GM19240 (cell line): ENCODE measurements around the gene S100A13.
"Not testable (repeated sequence)": the region's sequence is repeated elsewhere in the genome, so short reads cannot be mapped to it uniquely, and the experiment has no call there.

ENCODE experiments used
- DNase-seq: peaks from one replicate; pipeline ENCODE4 v3.0.0; 2011; ENCODE audit warnings: low spot score; ENCODE audit not compliant: insufficient read length

S100A13 gene

DNA sequence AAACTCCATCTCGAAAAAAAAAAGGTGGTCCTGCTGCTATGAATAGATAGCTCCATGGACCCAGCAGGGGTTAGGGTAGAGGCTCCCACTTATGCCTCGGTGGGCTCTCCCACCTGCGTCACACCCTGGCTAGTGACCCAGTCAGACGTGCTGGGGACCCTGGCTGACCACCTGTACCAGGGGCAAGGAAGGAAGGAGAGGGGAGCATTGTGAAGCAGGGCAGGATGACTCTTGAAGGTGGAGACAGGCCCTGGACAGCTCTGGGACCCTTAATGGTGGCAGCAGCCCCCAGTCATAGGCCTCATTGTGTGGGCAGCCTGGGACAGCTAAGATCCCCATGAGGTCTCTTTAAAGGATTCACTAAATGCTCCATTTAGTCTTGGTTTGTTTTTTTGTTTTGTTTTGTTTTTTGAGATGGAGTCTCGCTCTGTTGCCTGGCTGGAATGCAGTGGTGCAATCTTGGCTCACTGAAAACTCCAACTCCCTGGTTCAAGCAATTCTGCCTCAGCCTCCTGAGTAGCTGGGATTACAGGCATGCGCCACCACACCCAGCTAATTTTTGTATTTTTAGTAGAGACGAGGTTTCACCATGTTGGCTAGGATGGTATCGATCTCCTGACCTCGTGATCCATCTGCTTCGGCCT, 20.8 kb upstream of the S100A13 start:
- no peak for DNase-seq

DNA sequence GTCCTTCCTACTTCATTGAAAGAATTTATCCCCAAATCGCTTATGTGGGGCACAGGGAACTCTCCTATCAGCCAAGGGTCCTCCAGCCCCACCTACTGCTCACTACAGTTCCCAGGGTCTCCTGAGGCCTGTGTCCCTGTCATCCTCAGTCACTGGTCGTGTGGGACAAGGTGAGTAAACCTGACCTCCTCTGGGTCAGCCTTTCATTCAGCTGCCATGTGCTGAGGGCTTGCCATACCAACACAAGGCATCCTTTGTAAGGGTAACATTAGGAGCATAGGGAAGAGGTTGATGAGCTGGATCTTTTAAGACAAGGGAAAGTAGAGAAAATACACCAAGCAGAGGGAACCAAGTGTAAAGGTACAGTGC, 20.0 kb upstream of the S100A13 start:
- DNase-seq, result no peak

DNA sequence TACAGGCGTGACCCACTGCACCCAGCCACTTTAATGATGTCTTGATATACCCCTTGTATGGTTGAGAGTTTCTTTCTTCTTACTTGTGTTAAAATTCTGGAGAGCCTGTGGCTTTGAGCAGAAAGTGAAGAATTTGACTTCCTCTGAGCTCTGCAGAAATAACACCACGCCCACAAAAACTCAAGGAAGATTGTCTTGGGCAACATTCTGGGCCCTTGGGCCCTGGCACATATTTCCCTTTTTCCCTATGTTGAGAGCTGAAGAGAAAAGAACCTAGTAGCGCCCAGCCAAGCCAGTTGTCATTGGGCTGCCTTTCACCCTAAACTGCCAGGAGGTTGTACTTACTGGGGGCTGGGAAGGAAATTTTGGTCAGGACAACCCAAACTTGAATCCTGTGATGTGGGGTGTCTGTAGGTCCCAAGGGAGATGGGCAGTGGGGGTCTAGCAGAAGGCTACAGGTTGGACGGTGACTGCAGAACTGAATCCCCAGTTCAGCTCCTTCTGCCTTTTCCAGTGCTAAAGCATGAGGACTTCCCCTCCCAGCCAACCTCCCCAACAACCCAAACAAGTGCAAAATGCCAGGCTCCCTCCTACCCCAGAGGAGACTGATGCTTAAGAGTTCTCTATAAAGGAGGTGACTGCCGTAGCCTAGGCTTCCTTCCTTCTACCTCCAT, 19.5 kb upstream of the S100A13 start:
- DNase-seq, result no peak

DNA sequence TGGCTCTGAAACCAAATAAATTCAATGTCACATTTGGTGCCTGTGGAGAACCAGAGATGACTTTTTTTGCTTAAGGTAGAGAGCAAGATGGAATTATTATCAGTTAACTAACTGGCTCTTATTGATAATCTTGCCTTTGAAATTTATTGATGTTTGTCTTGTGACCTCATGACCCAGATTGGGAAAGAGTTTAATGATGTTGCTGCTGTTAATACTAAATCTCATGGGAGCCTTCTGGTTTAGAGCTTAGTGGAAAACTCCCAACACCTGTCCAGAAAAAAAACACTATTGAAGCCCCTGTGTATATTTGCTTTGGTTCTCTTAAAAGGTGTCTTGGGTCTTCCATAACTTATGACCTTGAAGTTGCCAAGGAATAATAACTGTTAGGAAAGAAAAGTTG, 16.5 kb upstream of the S100A13 start:
- DNase-seq, result no peak

DNA sequence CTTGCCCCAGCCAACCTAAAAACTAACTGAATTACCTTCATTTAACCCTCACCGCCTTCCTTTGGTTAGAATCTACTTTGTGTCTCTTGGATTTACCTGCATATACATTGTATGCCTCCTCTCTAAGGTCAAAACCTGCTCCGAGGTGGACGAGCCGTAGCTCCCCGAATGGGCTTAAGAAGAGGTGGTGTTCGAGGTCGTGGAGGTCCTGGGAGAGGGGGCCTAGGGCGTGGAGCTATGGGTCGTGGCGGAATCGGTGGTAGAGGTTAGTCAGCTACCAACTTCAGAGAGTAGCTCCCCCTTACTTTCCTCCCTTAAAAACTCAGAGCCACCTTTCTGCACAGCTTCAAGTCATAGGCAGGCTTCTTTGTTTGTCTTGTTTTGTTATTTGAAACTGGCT, 15.8 kb upstream of the S100A13 start:
- DNase-seq, result no peak

DNA sequence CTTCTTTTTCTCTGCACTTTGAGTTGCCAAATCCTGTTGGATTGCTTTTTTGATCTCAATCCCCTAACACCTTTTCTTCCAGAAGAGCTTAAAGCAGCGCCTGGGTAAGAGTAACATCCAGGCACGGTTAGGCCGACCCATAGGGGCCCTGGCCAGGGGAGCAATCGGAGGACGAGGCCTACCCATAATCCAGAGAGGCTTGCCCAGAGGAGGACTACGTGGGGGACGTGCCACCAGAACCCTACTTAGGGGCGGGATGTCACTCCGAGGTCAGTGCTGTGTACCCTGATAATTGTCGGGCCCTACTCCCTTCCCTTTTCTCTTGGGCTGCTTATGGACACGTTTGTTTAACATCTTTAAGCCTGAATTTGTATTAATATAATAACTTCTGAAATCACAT, 14.9 kb upstream of the S100A13 start:
- no peak for DNase-seq

DNA sequence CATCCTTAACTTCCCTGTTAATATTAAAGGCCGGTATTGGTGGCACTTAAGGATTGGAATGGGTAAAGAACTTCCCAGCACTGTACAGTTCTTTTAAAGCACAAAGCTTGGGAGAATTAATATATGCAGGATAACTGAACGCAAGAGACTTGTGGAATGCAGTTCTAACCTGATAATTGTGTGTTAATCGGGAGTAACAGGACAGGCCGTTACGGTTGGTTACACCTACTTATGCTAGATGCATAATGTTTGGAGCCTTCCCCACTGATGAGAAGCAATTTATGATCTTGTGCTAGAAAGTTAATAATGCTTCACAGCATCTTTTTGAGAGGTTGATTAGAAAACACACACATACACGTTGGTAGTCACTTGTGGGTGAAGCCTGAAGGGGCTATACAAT, 13.6 kb upstream of the S100A13 start:
- no peak for DNase-seq

DNA sequence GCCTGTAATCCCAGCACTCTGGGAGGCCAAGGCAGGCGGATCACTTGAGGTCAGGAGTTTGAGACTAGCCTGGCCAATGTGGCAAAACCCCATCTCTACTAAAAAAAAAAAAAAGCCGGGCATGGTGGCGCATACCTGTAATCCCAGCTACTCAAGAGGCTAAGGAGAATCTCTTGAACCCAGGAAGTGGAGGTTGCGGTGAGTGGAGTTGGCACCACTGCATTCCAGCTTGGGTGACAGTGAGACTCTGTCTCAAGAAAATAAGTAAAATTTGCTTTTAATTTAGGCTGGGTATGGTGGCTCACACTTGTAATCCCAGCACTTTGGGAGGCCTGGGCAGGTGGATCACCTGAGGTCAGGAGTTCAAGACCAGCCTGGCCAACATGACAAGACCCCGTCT, 12.9 kb upstream of the S100A13 start:
- DNase-seq, result not testable (repeated sequence)

DNA sequence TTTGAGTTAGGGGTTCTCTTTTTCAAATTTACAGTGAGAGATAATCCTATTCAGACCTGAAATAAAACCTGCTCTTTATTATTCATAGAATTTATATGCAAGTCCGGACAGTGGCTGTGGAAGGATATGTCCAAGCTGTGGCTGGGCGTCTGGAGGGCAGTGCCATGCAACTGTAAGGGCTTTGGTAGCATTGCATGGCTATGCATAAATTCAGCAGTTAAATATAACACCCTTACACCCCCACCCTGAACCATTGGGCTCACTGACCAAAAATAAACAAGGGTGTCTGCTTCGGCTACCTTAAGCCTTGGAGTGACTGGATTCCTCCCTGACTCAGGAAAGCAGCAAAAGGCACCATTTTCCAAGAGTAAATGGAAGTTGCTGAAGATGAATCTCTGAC, 12.0 kb upstream of the S100A13 start:
- no peak for DNase-seq

DNA sequence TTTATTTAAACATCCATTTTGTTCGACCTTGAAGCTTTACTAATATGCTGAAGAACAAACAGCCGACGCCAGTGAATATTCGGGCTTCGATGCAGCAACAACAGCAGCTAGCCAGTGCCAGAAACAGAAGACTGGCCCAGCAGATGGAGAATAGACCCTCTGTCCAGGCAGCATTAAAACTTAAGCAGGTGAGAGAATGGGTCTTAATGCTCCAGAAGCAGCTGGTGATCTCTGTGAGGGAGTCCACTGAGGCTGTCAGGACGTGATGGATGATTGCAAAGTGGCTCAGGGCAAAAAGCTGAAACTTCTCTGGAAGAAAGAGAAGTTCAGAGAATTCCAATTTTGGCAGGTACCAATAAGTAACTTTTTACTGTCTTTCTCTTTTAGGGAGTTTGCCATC, 11.0 kb upstream of the S100A13 start:
- DNase-seq, result no peak

DNA sequence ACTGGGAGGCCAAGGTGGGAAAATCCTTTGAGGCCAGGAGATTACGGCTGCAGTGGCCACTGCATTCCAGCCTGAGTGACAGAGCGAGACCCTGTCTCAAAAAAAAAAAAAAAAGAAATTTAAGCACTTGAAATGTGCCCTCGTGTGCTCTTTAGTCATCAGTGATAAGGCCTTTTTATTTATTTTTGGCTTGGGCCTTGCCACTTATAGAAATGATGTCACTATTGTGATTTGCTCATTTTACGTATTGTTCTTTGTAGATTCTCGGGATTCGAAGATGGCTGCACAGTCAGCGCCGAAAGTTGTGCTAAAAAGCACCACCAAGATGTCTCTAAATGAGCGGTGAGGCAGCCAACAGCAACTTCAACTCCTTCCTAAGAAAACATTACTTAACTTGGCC, 9.0 kb upstream of the S100A13 start:
- no peak for DNase-seq

DNA sequence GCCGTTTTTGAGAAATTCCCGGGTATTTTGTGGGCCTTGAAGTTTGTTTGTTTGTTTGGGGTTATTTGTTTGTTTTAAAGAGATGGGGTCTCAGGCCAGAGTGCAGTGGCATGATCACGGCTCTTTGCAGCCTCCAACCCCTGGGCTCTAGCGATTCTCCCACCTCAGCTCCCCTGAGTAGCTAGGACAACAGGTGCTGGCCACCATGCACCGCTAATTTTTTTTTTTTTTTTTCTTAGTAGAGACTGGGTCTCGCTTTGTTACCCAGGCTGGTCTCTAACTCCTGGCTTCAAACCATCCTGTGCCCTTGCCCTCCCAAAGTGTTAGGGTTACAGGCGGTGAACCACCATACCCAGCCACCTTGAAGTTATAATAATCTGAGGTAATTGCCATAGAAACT, 8.6 kb upstream of the S100A13 start:
- no peak for DNase-seq

DNA sequence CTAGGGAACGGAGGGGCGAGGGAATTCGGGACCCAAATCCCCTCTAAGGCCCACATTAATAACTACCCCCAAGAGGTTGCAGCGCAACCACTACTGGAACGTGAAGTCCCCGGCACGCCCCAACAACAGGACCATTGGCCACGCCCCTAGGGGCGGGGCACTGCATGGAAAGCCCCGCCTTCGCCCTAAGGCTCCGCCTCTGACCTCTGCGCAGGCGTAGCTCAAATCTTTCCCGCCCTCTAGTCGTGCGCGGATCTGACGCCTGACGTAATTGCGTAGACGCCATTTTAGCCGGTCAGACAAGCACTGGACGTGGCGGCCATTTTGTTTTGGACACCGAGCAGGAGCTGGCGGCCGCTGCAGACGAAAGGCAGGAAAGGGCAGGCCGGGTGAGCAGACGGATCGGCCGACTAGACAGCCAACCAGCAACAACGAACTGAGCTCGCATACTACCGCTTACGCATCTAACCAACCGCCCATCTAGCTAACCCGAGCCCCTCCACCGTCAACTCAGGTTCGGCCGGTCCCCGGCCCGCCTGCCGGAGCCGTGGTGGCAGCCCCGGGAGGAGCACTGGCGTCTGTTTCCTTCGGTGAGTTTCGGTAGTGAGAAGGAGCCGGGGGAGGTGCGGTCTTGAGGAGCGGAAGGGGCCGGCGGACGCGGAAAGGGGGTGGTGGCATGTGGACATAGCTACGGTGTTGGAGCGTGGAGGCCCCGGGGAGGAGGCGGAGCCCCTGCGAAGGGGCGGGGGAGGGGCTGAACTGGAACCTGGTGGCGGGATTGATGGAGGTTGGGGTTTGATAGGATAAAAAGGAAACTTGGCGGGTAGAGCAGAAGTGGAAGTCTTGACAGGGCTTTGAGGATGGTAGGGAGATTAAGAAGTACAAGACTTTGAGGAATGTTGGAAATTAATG, 6.7 kb upstream of the S100A13 start, which contains the start of gene CHTOP:
TSS of gene CHTOP (plus strand) at position 313 of the 912 bp plus-strand sequence. CDS start 2,523 bp downstream, outside the sequence.
- peak; percentile 95 for DNase-seq

DNA sequence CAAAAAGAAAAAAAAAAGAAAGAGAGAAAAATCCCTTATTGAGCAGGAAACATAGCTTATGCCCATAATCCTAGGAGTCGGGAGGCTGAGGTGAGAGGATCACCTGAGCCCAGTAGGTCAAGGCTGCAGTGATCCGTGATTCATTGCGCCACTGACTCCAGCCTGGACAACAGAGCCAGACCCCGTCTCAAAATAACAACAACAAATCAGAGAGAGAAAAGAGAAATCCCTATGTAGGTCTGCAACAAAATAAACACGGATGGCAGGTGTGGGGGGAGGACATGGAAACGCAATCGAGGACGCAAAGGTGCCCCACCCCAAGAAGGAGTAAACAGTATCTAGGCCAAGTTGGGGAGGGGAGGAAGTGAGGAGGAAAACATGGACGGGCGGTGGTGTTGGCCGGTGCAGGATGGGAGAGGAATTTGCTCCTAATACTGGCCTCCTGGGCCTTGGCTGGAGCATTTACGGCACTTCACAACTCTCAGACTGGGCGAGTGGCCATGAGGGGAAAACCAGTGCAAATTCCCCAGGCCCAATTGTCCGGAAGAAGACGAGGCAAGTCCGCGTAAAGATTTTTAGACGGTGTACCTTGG, 6.0 kb upstream of the S100A13 start:
- DNase-seq, result no peak

DNA sequence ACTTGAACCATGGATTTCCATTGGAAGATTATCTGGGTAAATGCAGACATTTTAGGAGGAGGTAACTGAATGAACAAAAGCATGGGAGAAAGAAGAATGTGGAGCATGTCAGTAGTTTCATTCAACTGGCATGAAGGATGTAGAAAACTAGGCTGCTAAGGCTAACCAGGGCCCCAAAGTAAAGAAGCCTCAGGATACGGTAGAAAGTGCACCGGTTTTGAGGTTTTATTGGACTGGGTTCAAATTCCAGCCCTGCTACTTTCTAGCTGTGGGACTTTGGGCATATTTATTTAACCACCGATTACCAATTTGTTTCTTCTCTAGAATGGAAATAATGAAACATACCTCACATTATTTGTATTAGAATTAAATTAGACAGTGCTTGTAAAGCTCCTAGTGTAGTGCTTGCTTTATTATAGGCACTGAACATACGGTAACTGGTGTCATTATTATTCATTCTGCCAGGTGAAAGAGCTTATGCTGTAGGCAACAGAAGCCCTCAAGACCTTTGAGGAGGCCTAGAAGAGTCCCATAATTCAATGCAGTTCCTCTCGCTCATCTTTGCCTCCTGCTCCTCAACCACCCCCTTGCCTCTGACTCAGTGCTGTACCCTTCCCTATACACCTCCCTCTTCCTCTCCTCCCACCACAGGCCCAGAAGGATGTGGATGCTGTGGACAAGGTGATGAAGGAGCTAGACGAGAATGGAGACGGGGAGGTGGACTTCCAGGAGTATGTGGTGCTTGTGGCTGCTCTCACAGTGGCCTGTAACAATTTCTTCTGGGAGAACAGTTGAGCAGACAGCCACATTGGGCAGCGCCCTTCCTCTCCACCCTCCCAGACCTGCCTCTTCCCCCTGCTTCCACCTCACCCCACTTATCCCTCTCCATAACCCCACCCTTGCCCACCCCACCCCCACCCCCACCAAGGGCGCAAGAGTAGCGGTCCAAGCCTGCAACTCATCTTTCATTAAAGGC, 4.0 kb upstream of the S100A13 start:
- no peak for DNase-seq

DNA sequence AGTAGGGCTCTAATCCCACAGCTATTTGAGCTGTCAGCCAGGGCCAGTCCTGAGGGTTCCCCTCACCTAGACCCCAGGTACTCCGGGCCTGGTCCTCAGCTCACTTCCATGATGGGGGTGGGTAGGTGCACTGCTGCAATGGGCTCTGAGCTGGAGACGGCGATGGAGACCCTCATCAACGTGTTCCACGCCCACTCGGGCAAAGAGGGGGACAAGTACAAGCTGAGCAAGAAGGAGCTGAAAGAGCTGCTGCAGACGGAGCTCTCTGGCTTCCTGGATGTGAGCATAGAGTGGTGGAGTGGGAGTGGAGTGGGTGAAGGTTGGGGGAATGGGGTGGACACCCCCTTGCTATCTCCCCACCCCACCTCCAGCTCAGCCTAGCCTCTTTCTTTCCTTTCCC, 3.1 kb upstream of the S100A13 start:
- DNase-seq, result no peak

DNA sequence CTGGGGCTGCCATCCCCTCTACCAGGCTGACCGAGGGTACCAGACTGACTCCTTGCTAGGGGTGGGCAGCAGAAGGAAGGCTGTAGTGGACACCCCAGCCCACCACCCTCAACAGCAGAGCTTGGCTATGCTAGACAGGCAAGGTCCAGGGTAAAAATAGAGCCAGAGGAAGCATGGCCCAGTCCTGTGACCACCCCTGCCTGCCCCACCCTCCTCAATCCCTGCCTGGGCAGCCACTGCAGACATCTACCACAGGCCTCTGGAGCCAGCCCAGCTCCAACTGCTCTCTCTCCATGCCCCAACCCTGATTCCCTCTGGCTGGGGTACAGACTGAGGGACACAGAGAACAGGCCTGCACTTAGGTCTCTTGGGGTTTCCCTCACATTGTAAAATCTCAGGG, 2.7 kb upstream of the S100A13 start:
- no peak for DNase-seq

DNA sequence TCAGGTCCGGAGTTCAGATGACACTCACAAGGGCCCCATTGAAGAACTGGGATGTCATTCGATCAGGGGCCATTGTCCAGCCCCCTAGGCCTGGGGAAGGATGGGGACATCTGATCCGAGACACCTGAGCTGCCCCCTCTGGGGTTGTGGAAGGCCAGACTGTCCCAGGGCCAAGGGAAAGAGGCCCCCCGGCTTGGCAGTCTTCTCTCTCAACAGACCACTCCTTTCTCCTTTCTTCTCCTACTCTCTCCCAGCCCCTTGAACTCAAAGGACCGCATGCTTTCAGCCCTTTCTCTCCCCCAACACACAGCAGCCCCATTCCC, 2.0 kb upstream of the S100A13 start:
- DNase-seq, result no peak

DNA sequence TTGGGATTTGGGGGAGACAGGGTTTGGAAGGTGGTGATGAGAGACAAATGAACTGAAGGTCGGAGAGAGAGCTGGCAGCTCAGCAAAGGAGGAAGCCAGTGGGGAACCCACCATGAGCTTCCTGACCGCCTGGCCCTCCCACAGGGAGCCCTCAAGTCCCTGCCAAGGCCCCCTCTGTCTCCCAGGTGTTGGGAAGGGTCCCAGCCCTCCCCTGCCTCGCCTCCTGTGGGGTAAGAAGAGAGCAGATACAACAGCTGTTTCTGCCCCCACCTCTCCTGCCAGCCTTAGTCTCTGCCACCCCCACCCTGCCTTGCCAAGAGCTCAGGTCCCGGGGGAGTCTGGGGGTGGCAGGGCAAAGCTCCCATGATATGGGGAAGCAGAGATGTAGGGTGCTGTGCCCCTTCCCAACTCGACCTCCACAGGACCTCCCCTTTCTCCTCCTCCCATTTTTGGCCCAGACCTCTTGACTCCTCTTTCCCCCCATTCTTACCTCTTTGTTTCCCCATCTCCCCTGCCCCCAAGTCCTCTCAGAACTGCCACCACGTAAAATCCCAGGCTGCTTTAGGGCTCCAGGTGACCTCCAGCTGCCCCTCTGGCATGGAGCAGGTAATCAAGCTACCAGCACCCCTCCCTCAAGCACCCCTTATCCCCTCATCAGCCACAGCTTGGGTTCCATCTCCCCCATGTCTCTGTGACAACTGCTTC, 1.5 kb upstream of the S100A13 start:
- no peak for DNase-seq
